C4-2B (cell line): ENCODE results near the gene TRPT1.

Source experiments
- H3K27ac ChIP-seq: fragments of 450-650 bp; 2 replicates; pipeline ENCODE4 v1.5.1; 2017
- CTCF ChIP-seq: fragments of 450-650 bp; conservative IDR thresholded peaks from 2 replicates; pipeline ENCODE4 v1.5.1; 2017; ENCODE audit warnings: mild to moderate bottlenecking
- ZFX ChIP-seq: fragments of 450-650 bp; IDR thresholded peaks from 2 replicates; pipeline ENCODE4 v1.6.1; 2017

TRPT1 gene

GRCh38 chr11:64246871-64247728 lies 21.1 kb upstream of the TRPT1 start, which contains the start of gene PPP1R14B:
TSS of gene PPP1R14B (minus strand) at chr11:64246943. CDS start at chr11:64246673, 270 bp downstream.
- peak within 1 kb of the TSS; percentile 97 for H3K27ac ChIP-seq
- no peak for TF ChIP-seq ZFX
- no peak; the same call in 1 of the 2 replicates for TF ChIP-seq CTCF

GRCh38 chr11:64246621-64246870 lies 20.6 kb upstream of the TRPT1 start:
- H3K27ac ChIP-seq = peak overlapping the region; percentile 97

GRCh38 chr11:64245797-64246620 lies 20.0 kb upstream of the TRPT1 start:
- peak overlapping the region; percentile 97 for H3K27ac ChIP-seq
- TF ChIP-seq ZFX (peak; percentile 33; the same call in 1 of the 2 replicates), CTCF (no peak)

GRCh38 chr11:64245401-64245796 lies 19.4 kb upstream of the TRPT1 start:
- H3K27ac ChIP-seq = peak overlapping the region; percentile 97
- TF ChIP-seq CTCF = no peak
- TF ChIP-seq ZFX = no peak

- TF ChIP-seq ZFX = no peak
- no peak for TF ChIP-seq CTCF
- peak overlapping the region; percentile 97 for H3K27ac ChIP-seq
These were observed 19.0 kb upstream of the TRPT1 start for GRCh38 chr11:64244966-64245365.

- TF ChIP-seq ZFX = no peak
- no peak overlapping the region; the same call in 1 of the 2 replicates for H3K27ac ChIP-seq
These were observed 18.1 kb upstream of the TRPT1 start for GRCh38 chr11:64244107-64244506.

GRCh38 chr11:64243236-64243854 lies 17.4 kb upstream of the TRPT1 start:
- TF ChIP-seq ZFX (no peak), CTCF (no peak)
- peak overlapping the region; percentile 86 for H3K27ac ChIP-seq
